ENCODE measurements around the gene CEL.

Gene CEL

GRCh38 chr9:133054194-133054890 is 7.4 kb upstream of the CEL start:
- TF ChIP-seq ZNF8 (CRISPR knock-in tag; IDR thresholded peaks at IDR 0.05) (no peak), PPARA (CRISPR knock-in tag; IDR thresholded peaks at IDR 0.05; ENCODE audit: borderline replicate concordance) (no peak), TOX (CRISPR knock-in tag; IDR thresholded peaks at IDR 0.05; ENCODE audit: borderline replicate concordance) (no peak), CREB5 (CRISPR knock-in tag; IDR thresholded peaks at IDR 0.05; ENCODE audit: low read depth) (no peak), BACH2 (CRISPR knock-in tag; IDR thresholded peaks at IDR 0.05; ENCODE audit: borderline replicate concordance) (no peak), POU6F1 (CRISPR knock-in tag; IDR thresholded peaks at IDR 0.05; ENCODE audit: borderline replicate concordance, low read depth) (no peak), ARNTL (CRISPR knock-in tag; IDR thresholded peaks at IDR 0.05; ENCODE audit: borderline replicate concordance, low read depth) (no peak), ZFP30 (CRISPR knock-in tag; IDR thresholded peaks at IDR 0.05) (no peak)
- no peak for ATAC-seq

DNA sequence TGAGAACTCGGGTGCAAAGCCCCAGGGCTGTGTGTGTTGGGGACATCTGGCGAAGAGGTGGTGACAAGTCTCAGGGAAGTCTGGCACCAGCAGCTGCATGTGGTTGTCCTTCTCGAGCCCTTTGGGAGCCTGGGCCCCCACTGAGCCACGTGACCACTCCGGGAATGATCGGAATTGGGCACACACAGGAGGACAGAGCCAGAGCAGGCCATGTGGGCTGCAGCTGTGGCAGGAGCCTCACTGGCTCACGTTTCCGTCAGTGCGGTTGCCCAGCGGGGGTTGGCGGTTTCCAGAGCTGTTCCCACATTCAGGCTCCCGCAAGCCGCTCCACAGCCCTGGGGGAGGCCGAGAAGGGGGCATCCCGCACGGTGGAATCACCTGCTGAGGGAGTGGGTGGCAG is 6.8 kb upstream of the CEL start:
- peak; percentile 85 for ATAC-seq
- TF ChIP-seq SNAI2 (CRISPR knock-in tag; IDR thresholded peaks at IDR 0.05): no peak
- peak; percentile 36; the same call in 1 of the 2 replicates for TF ChIP-seq TCF4 (CRISPR knock-in tag; IDR thresholded peaks at IDR 0.05; ENCODE audit: borderline replicate concordance)

DNA sequence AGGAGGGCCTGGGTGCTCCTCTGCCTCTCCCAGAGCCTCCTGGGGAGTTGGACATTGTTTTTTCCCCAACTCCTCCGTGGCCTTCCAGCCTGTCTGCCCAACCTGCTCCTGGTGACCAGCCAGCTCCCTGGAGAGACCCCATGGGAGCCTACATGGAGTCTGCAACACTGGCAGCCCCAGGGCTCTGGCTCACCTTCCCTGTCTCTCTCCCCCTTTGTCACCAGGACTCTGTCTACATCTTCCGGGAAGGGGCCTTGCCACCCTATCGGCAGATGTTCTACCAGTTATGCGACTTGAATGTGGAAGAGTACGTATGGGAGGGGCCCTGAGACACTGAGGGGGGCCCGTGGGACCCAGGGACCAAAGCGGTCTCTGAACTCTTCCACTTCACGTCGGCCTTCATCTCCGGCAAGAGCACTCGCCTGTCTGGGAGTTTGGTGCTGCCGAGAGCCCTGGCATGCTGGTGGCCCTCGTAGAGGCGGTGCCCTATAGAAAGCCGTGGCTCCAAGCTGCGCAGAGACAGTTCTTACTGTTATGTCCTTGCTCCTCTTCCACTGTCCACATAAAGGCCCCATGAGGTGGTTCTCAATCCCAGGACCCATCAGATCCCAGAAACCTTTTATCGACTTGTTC is 5.9 kb upstream of the CEL start:
- no peak for TF ChIP-seq RARB (CRISPR knock-in tag; IDR thresholded peaks at IDR 0.05)
- TF ChIP-seq ZFP30 (CRISPR knock-in tag; IDR thresholded peaks at IDR 0.05): no peak
- TF ChIP-seq CSRNP3 (CRISPR knock-in tag; IDR thresholded peaks at IDR 0.05): no peak
- no peak for ATAC-seq

- no peak for ATAC-seq
- TF ChIP-seq ESRRG (CRISPR knock-in tag; IDR thresholded peaks at IDR 0.05): no peak
- no peak for TF ChIP-seq TCF4 (CRISPR knock-in tag; IDR thresholded peaks at IDR 0.05; ENCODE audit: borderline replicate concordance)
- no peak for TF ChIP-seq ZFP3 (CRISPR knock-in tag; IDR thresholded peaks at IDR 0.05)
- no peak for TF ChIP-seq OSR1 (CRISPR knock-in tag; IDR thresholded peaks at IDR 0.05)
Measured at GRCh38 chr9:133056533-133056932, 5.2 kb upstream of the CEL start.

DNA sequence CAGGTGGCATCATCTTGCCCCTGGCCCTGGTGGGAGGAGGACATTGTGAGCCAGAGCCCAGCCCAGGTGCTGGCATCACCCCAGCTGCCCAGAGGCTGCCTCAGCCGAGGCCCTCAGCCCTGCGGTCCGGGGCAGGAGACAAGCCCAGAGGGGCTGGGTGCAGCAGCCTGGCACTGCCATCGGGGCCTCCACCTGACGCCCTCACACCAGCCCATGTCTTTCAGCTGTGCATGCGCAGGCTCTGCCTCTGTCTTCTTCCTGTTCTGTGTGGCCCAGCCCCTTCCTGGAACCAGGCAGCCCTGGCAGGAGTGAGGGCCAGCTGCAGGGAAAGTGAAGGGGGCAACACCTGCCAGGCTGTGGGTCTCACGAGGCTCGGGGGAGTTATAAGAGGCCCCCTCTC is 4.8 kb upstream of the CEL start:
- TF ChIP-seq ISL1 (CRISPR knock-in tag; IDR thresholded peaks at IDR 0.05): no peak
- no peak for TF ChIP-seq OSR1 (CRISPR knock-in tag; IDR thresholded peaks at IDR 0.05)
- no peak for TF ChIP-seq TOX (CRISPR knock-in tag; IDR thresholded peaks at IDR 0.05; ENCODE audit: borderline replicate concordance)
- no peak for TF ChIP-seq ZNF70 (CRISPR knock-in tag; IDR thresholded peaks at IDR 0.05)
- TF ChIP-seq BACH2 (CRISPR knock-in tag; IDR thresholded peaks at IDR 0.05; ENCODE audit: borderline replicate concordance): no peak
- no peak for TF ChIP-seq ZC3H10 (CRISPR knock-in tag; IDR thresholded peaks at IDR 0.05)
- TF ChIP-seq POU6F1 (CRISPR knock-in tag; IDR thresholded peaks at IDR 0.05; ENCODE audit: borderline replicate concordance, low read depth): no peak
- ATAC-seq: no peak

DNA sequence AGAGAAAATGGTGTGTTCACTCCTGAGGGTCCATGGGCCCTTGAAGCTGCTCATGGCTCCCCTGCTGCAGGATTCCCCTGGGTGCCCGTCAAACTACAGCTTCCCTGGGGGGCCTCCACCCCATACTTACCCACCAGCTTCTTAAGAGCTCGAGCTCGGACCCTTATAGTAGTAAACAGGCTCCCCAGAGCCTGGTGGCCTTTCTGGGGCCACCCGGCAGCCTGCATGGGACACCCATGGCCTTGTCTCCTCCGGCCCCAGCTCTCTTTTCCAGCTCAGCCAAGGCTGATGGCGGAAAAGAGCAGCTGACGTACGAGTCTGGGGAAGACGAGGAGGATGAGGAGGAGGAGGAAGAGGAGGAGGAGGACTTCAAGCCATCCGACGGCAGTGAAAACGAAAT is 4.2 kb upstream of the CEL start:
- no peak for TF ChIP-seq ZNF565 (CRISPR knock-in tag; conservative IDR thresholded peaks at IDR 0.05; ENCODE audit: low read depth)
- no peak for ATAC-seq

Data from SK-N-SH treated with all-trans-retinoic acid at 6 μM for 48 hours (cell line).